ENCODE measurements around the gene GCGR. TPM values are rescaled to one million over a fixed set of nuclear protein-coding genes. Genes with fewer than 3 reads are reported as not detected.
"Not testable (repeated sequence)": the region's sequence is repeated elsewhere in the genome, so short reads cannot be mapped to it uniquely, and the experiment has no call there.

Gene GCGR
- total RNA-seq, 4 donors from 2014 or later = not detected

- Histone ChIP-seq H3K27me3 (no peaks in the 10 kb centered on the region), H3K36me3 (no peaks in the 10 kb centered on the region), H3K4me3 (peak within 1 kb of the TSS in 3 of 4 donors; percentile 62 to 95 (median 79)), H3K27ac (peak within 1 kb of the TSS; percentile 88 to 95 (median 90)), H3K9me3 (no peaks in the 10 kb centered on the region), H3K4me1 (peaks cover 24 to 61% (median 29%) of the 10 kb centered on the region in 3 donors)
- TF ChIP-seq POLR2A (IDR thresholded peaks at IDR 0.05) = no peak
- TF ChIP-seq, protein P1, sequence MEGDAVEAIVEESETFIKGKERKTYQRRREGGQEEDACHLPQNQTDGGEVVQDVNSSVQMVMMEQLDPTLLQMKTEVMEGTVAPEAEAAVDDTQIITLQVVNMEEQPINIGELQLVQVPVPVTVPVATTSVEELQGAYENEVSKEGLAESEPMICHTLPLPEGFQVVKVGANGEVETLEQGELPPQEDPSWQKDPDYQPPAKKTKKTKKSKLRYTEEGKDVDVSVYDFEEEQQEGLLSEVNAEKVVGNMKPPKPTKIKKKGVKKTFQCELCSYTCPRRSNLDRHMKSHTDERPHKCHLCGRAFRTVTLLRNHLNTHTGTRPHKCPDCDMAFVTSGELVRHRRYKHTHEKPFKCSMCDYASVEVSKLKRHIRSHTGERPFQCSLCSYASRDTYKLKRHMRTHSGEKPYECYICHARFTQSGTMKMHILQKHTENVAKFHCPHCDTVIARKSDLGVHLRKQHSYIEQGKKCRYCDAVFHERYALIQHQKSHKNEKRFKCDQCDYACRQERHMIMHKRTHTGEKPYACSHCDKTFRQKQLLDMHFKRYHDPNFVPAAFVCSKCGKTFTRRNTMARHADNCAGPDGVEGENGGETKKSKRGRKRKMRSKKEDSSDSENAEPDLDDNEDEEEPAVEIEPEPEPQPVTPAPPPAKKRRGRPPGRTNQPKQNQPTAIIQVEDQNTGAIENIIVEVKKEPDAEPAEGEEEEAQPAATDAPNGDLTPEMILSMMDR (IDR thresholded peaks at IDR 0.05) = no peak
- no peak for DNase-seq
- intact Hi-C loops (cut with DNase I) = no loop called here
- WGBS, 2 donors = 79% methylated on average over 15 of the region's 26 CpGs; no CpG with 5 or more reads in 1 of the 2 donors
These were observed 30.9 kb downstream of the GCGR start, which contains the start of gene PPP1R27 for GRCh38 chr17:81834831-81835267. PPP1R27 (minus strand) TSS chr17:81835050; CDS start chr17:81834953, 97 bp downstream.

GRCh38 chr17:81837641-81838040 is 33.7 kb downstream of the GCGR start:
- no peak for TF ChIP-seq POLR2A (IDR thresholded peaks at IDR 0.05)
- TF ChIP-seq, protein P1 (IDR thresholded peaks at IDR 0.05) = no peak
- intact Hi-C loops (cut with DNase I) = no loop called here
- Histone ChIP-seq H3K9me3 (no peaks in the 10 kb centered on the region), H3K27ac (no peak overlapping the region), H3K4me3 (no peak overlapping the region), H3K36me3 (peaks cover under 1 to 5% (median under 1%) of the 10 kb centered on the region in 3 donors), H3K4me1 (peaks cover 21 to 61% (median 33%) of the 10 kb centered on the region in 3 donors), H3K27me3 (no peaks in the 10 kb centered on the region)
- WGBS, 2 donors = 73% methylated on average over 9 of the region's 9 CpGs
- DNase-seq = no peak

DNA sequence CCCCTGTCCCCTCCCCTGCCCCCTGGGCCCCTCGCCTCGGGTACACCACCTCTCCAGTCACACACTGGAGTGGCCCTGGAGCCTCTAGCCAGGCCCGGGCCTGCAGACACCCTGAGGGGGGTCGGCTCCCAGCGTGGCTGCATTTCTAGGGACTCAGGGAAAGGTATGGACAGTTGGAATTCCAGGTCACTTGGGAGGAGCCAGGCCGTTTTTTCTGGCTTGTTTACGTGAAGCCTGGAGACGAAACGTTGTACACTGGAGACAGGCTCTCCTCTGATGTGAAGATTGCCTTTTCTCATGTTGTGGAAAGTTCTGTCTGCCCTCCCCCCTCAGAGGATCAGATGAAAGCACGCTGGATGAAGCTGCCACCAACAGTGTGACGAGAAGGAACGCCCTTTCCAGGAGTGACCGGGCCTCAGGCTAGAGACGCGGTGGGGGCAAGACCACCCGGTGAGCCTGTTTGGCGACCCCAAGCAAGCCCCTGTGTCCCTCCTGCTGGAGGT is 34.9 kb downstream of the GCGR start:
- Histone ChIP-seq H3K36me3 (peaks cover 12 to 16% (median 12%) of the 10 kb centered on the region in 3 donors), H3K4me3 (no peak overlapping the region), H3K9me3 (no peaks in the 10 kb centered on the region), H3K27me3 (no peaks in the 10 kb centered on the region), H3K4me1 (peaks cover 23 to 65% (median 28%) of the 10 kb centered on the region in 3 donors), H3K27ac (peak overlapping the region in 3 of 4 donors; percentile 91 to 93 (median 92))
- 36 to 42% methylated on average over 2 to 7 of the region's 17 CpGs for WGBS, 2 donors
- intact Hi-C loops (cut with DNase I) = no loop called here
- TF ChIP-seq, protein P1 (IDR thresholded peaks at IDR 0.05) = no peak
- TF ChIP-seq POLR2A (IDR thresholded peaks at IDR 0.05) = no peak
- DNase-seq = no peak

DNA sequence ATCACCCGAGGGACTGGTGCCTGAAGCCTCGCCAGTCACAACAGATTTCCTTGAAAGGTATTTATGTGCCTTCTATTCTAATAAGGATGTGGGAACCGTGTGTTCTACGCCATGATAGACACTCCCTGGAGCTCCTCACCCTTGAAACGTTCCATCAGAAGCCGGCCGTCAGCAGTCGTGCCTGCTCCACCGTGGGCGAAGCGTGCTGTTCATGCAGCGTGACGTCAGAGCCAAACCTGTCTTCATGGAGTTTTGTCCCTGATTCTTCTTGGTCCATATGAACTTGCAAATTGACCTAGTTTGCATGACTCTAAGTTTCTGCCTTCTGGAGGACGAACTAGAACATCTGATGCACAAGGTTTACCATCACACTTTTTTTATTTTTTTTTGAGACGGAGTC is 35.4 kb downstream of the GCGR start:
- H3K27me3 ChIP-seq = no peaks in the 10 kb centered on the region
- no peak overlapping the region for H3K4me3 ChIP-seq
- H3K27ac ChIP-seq = peak overlapping the region in 3 of 4 donors; percentile 91 to 93 (median 92)
- intact Hi-C loops (cut with DNase I) = no loop called here
- TF ChIP-seq, protein P1 (IDR thresholded peaks at IDR 0.05) = no peak
- no peaks in the 10 kb centered on the region for H3K9me3 ChIP-seq
- no peak for DNase-seq
- H3K36me3 ChIP-seq = peaks cover 15 to 21% (median 17%) of the 10 kb centered on the region in 3 donors
- H3K4me1 ChIP-seq = peaks cover 19 to 63% (median 23%) of the 10 kb centered on the region in 3 donors
- WGBS, 2 donors = 35 to 72% methylated on average over 14 to 15 of the region's 15 CpGs

DNA sequence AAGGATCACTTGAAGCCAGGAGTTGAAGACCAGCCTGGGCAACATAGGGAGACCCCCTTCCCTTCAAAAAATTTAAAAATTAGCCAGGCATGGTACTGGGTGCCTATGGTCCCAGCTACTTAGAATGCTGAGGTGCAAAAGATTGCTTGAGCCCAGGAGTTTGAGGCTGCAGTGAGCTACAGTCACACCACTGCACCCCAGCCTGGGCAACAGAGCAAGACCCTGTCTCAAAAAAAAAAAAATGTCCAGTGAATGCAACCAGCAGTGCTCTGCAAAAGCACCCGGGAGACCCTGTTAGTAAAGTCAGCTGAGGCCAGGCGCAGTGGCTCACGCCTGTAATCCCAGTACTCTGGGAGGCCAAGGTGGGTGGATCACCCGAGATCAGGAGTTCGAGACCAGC is 36.1 kb downstream of the GCGR start:
- TF ChIP-seq, protein P1 (IDR thresholded peaks at IDR 0.05) = peak in 1 of 6 experiments; percentile 5
- DNase-seq; H3K27me3 ChIP-seq; intact Hi-C loops (cut with DNase I); H3K4me3 ChIP-seq; H3K9me3 ChIP-seq: not testable (repeated sequence)
- WGBS, 2 donors = 64 to 100% methylated on average over 1 to 5 of the region's 5 CpGs
- peak overlapping the region; percentile 90 to 93 (median 92) for H3K27ac ChIP-seq
- peaks cover 19 to 57% (median 21%) of the 10 kb centered on the region in 3 donors for H3K4me1 ChIP-seq
- H3K36me3 ChIP-seq = peaks cover 23 to 29% (median 25%) of the 10 kb centered on the region in 3 donors

Measured in esophagus squamous epithelium (tissue), 5 donors.